GM23338 (cell line): ENCODE data around the gene PANK4. TPM values are rescaled to one million over a fixed set of nuclear protein-coding genes. Genes with fewer than 3 reads are reported as not detected.

ENCODE experiments used
- ATAC-seq: fragments of 200-7000 bp; cut with Tn5 transposase; 3 replicates; pipeline ENCODE4 v1.9.1; 2020
- DNase-seq: peaks from one replicate; pipeline ENCODE4 v3.0.0-alpha.2; 2015; ENCODE audit warnings: low spot score
- H2AFZ ChIP-seq: fragments of 200-600 bp; sonication (generic); 2 replicates; pipeline ENCODE4 v1.8.0; 2016; ENCODE audit warnings: antibody characterized with exemption, mild to moderate bottlenecking, moderate library complexity
- H3F3A ChIP-seq: fragments of 200-600 bp; sonication (generic); replicated peaks from 2 replicates; pipeline ENCODE4 v1.8.0; 2017; ENCODE audit warnings: antibody characterized with exemption, mixed run types, low read depth
- H3K27ac ChIP-seq: fragments of 200-600 bp; sonication (generic); 2 replicates; pipeline ENCODE4 v1.6.1; 2016; ENCODE audit warnings: low read depth
- H3K27me3 ChIP-seq: fragments of 200-600 bp; sonication (generic); 2 replicates; pipeline ENCODE4 v1.8.0; 2016; ENCODE audit warnings: mild to moderate bottlenecking, mixed run types, moderate library complexity; ENCODE audit not compliant: insufficient read depth
- H3K36me3 ChIP-seq: fragments of 200-600 bp; sonication (generic); 2 replicates; pipeline ENCODE4 v1.8.0; 2016; ENCODE audit warnings: mild to moderate bottlenecking; ENCODE audit not compliant: insufficient read depth
- H3K4me1 ChIP-seq: fragments of 200-600 bp; sonication (generic); 2 replicates; pipeline ENCODE4 v1.8.0; 2016; ENCODE audit warnings: mild to moderate bottlenecking, moderate library complexity; ENCODE audit not compliant: insufficient read depth
- H3K4me2 ChIP-seq: fragments of 200-600 bp; sonication (generic); 2 replicates; pipeline ENCODE4 v1.7.1; 2017; ENCODE audit warnings: mixed run types
- H3K4me3 ChIP-seq: fragments of 200-600 bp; sonication (generic); 2 replicates; pipeline ENCODE4 v1.6.1; 2016; ENCODE audit warnings: mixed run types
- H3K79me2 ChIP-seq: fragments of 200-600 bp; sonication (generic); replicated peaks from 2 replicates; pipeline ENCODE4 v1.8.0; 2017; ENCODE audit warnings: mild to moderate bottlenecking; ENCODE audit not compliant: insufficient read depth
- H3K9me2 ChIP-seq: fragments of 200-600 bp; sonication (generic); 2 replicates; pipeline ENCODE4 v1.8.0; 2017; ENCODE audit not compliant: insufficient read depth
- H4K20me1 ChIP-seq: fragments of 200-600 bp; sonication (generic); replicated peaks from 2 replicates; pipeline ENCODE4 v1.8.0; 2017; ENCODE audit warnings: mild to moderate bottlenecking; ENCODE audit not compliant: insufficient read depth
- H3K27ac Mint-ChIP-seq: 2 replicates; pipeline ENCODE4 v1.8.0; 2020; ENCODE audit warnings: inconsistent platforms, mild to moderate bottlenecking, moderate library complexity, mixed read lengths
- H3K27me3 Mint-ChIP-seq: 3 replicates; pipeline ENCODE4 v1.8.0; 2022; ENCODE audit warnings: low read depth, mild to moderate bottlenecking, moderate library complexity, mixed read lengths, inconsistent platforms; ENCODE audit not compliant: insufficient read depth, poor library complexity
- H3K36me3 Mint-ChIP-seq: 3 replicates; pipeline ENCODE4 v1.8.0; 2021; ENCODE audit warnings: low read depth, mild to moderate bottlenecking, inconsistent platforms, moderate library complexity, mixed read lengths
- H3K4me1 Mint-ChIP-seq: 3 replicates; pipeline ENCODE4 v1.8.0; 2020; ENCODE audit warnings: mild to moderate bottlenecking, inconsistent platforms, mixed read lengths
- H3K4me3 Mint-ChIP-seq: 3 replicates; pipeline ENCODE4 v1.8.0; 2021; ENCODE audit warnings: moderate library complexity, mild to moderate bottlenecking, inconsistent platforms, mixed read lengths
- H3K9me3 Mint-ChIP-seq: 3 replicates; pipeline ENCODE4 v1.8.0; 2020; ENCODE audit warnings: moderate library complexity, mild to moderate bottlenecking, inconsistent platforms, mixed read lengths
- CREB1 ChIP-seq: fragments of 250-450 bp; sonication (Bioruptor Pico); IDR thresholded peaks from 2 replicates; pipeline ENCODE4 v1.5.0; 2020; ENCODE audit warnings: low read depth, mild to moderate bottlenecking, moderate library complexity
- CTCF ChIP-seq, 2 experiments: fragments of 200-600 bp in 1 of 2; sonication (generic) in 1 of 2; conservative IDR thresholded peaks; 2 replicates each; pipeline versions ENCODE4 v1.5.1 to v1.6.1; 2016 to 2017; ENCODE audit warnings: antibody characterized with exemption in 2 of 2, low read depth in 2 of 2, mild to moderate bottlenecking in 2 of 2, moderate library complexity in 1 of 2
- ETS1 ChIP-seq: IDR thresholded peaks from 2 replicates; pipeline ENCODE4 v1.6.1; 2016; ENCODE audit warnings: antibody characterized with exemption
- EZH2 ChIP-seq: fragments of 200-600 bp; sonication (generic); IDR thresholded peaks from one replicate; pipeline ENCODE4 v1.8.0; 2017; ENCODE audit warnings: antibody characterized with exemption, mild to moderate bottlenecking, low read depth; ENCODE audit not compliant: unreplicated experiment
- EZH2phosphoT487 ChIP-seq: fragments of 200-600 bp; sonication (generic); IDR thresholded peaks from one replicate; pipeline ENCODE4 v1.8.1; 2018; ENCODE audit warnings: antibody characterized with exemption; ENCODE audit not compliant: unreplicated experiment
- JUNB ChIP-seq: IDR thresholded peaks from one replicate; pipeline ENCODE4 v1.6.1; 2016; ENCODE audit warnings: antibody characterized with exemption; ENCODE audit not compliant: unreplicated experiment
- NANOG ChIP-seq: IDR thresholded peaks from 2 replicates; pipeline ENCODE4 v1.6.1; 2016; ENCODE audit warnings: antibody characterized with exemption, borderline replicate concordance
- POLR2AphosphoS5 ChIP-seq: IDR thresholded peaks from 2 replicates; pipeline ENCODE4 v1.6.1; 2016; ENCODE audit warnings: antibody characterized with exemption, low read depth
- REST ChIP-seq: IDR thresholded peaks from one replicate; pipeline ENCODE4 v1.6.1; 2018; ENCODE audit warnings: antibody characterized with exemption; ENCODE audit not compliant: unreplicated experiment
- STAT1 ChIP-seq: IDR thresholded peaks from one replicate; pipeline ENCODE4 v1.6.1; 2016; ENCODE audit warnings: antibody characterized with exemption; ENCODE audit not compliant: unreplicated experiment
- ZNF114 ChIP-seq: fragments of 250-450 bp; sonication (Bioruptor Pico); IDR thresholded peaks from 2 replicates; pipeline ENCODE4 v1.5.0; 2020; ENCODE audit warnings: mild to moderate bottlenecking, moderate library complexity
- ZNF331 ChIP-seq: fragments of 250-450 bp; sonication (Bioruptor Pico); IDR thresholded peaks from 2 replicates; pipeline ENCODE4 v1.5.0; 2020; ENCODE audit warnings: low read depth, mild to moderate bottlenecking, moderate library complexity
- ZNF462 ChIP-seq: fragments of 250-450 bp; sonication (Bioruptor Pico); IDR thresholded peaks from 2 replicates; pipeline ENCODE4 v1.5.0; 2020; ENCODE audit warnings: mild to moderate bottlenecking, moderate library complexity
- polyA plus RNA-seq: library from polyadenylated mRNA; unstranded; fragments of >200 nt; fragmentation: Nextera tagmentation; extraction: Ambion mirVana; gene quantifications from 2 replicates; pipeline ENCODE4 v1.2.1, GENCODE V29; 2016
- total RNA-seq: library from RNA; depleted of rRNA; stranded (reverse); fragments of >200 nt; shearing (Covaris generic); gene quantifications from 2 replicates; pipeline ENCODE4 v1.2.3, GENCODE V29; 2014

The PANK4 gene
- total and polyA plus RNA-seq, 2 experiments from 2014 or later, result 25.8 to 43.7 TPM

GRCh38 chr1:2471587-2472001 is 54.8 kb downstream of the PANK4 start (continued):
- no peak for TF ChIP-seq EZH2phosphoT487
- no peak for TF ChIP-seq STAT1
- TF ChIP-seq ZNF114 (CRISPR knock-in tag), result no peak

GRCh38 chr1:2471159-2471471 is 55.3 kb downstream of the PANK4 start:
- Histone ChIP-seq H3K4me1 (no peaks in the 10 kb centered on the region), H3K9me2 (no peaks in the 10 kb centered on the region), H4K20me1 (no peaks in the 10 kb centered on the region), H3K4me3 (no peak overlapping the region), H3F3A (no peaks in the 10 kb centered on the region), H3K36me3 (no peaks in the 10 kb centered on the region), H3K27ac (no peak overlapping the region), H3K79me2 (no peaks in the 10 kb centered on the region), H3K27me3 (no peaks in the 10 kb centered on the region), H3K4me2 (no peak overlapping the region), H2AFZ (no peak overlapping the region)
- H3K4me1 Mint-ChIP-seq, result no peaks in the 10 kb centered on the region
- H3K27me3 Mint-ChIP-seq, result peaks cover 8% of the 10 kb centered on the region
- H3K27ac Mint-ChIP-seq, result no peak overlapping the region
- H3K9me3 Mint-ChIP-seq, result no peaks in the 10 kb centered on the region
- no peak overlapping the region for H3K4me3 Mint-ChIP-seq
- no peak for ATAC-seq
- TF ChIP-seq CTCF (conservative IDR thresholded peaks at IDR 0.05; ENCODE audit: low read depth in 2 of 2) (no peak), CREB1 (CRISPR knock-in tag) (no peak), ETS1 (no peak), STAT1 (no peak), ZNF331 (CRISPR knock-in tag) (no peak), JUNB (no peak), EZH2phosphoT487 (no peak), ZNF462 (CRISPR knock-in tag) (no peak), REST (no peak), EZH2 (no peak), POLR2AphosphoS5 (no peak), NANOG (no peak), ZNF114 (CRISPR knock-in tag) (no peak)
- no peak for DNase-seq
- H3K36me3 Mint-ChIP-seq, result no peaks in the 10 kb centered on the region
